GM12878 (cell line): ENCODE results near the gene PRCC. TPM values are rescaled to one million over a fixed set of nuclear protein-coding genes. Genes with fewer than 3 reads are reported as not detected.

Experiments used
- ATF7 ChIP-seq: fragments of 450-650 bp; IDR thresholded peaks from 2 replicates; pipeline ENCODE4 v1.6.1; 2016; ENCODE audit warnings: low read depth, mild to moderate bottlenecking
- CBX5 ChIP-seq: sonication (generic); IDR thresholded peaks from 2 replicates; pipeline ENCODE4 v1.6.1; 2016; ENCODE audit warnings: low read depth, moderate library complexity, mild to moderate bottlenecking, inconsistent platforms
- CREB1 ChIP-seq: IDR thresholded peaks from 2 replicates; pipeline ENCODE4 v1.6.1; 2012; ENCODE audit warnings: low read depth, mild to moderate bottlenecking, inconsistent platforms
- E2F8 ChIP-seq: fragments of 450-650 bp; IDR thresholded peaks from 2 replicates; pipeline ENCODE4 v1.6.1; 2018; ENCODE audit warnings: mild to moderate bottlenecking, low read depth, moderate library complexity; ENCODE audit not compliant: partially characterized antibody
- ETV6 ChIP-seq, 2 experiments: fragments of 450-650 bp in 1 of 2; IDR thresholded peaks in 1 of 2; conservative IDR thresholded peaks in 1 of 2; 2 replicates each; pipeline ENCODE4 v1.6.1; 2014; ENCODE audit warnings: antibody characterized with exemption in 1 of 2, borderline replicate concordance in 1 of 2, low read depth in 1 of 2, mild to moderate bottlenecking in 1 of 2, moderate library complexity in 1 of 2
- FOS ChIP-seq: IDR thresholded peaks from 3 replicates; pipeline ENCODE4 v1.6.1; 2011; ENCODE audit warnings: borderline replicate concordance; ENCODE audit not compliant: insufficient read length; ENCODE audit errors: extremely low read depth
- HDAC6 ChIP-seq: fragments of 200-600 bp; sonication (generic); IDR thresholded peaks from one replicate; pipeline ENCODE4 v1.8.0; 2017; ENCODE audit warnings: antibody characterized with exemption; ENCODE audit not compliant: unreplicated experiment
- IKZF1 ChIP-seq: fragments of 450-650 bp; conservative IDR thresholded peaks from 2 replicates; pipeline ENCODE4 v1.6.1; 2017; ENCODE audit warnings: antibody characterized with exemption, mild to moderate bottlenecking
- IRF3 ChIP-seq: fragments of 450-650 bp; IDR thresholded peaks from 2 replicates; pipeline ENCODE4 v1.6.1; 2014; ENCODE audit warnings: mild to moderate bottlenecking
- IRF4 ChIP-seq: IDR thresholded peaks from 2 replicates; pipeline ENCODE4 v1.6.1; 2011; ENCODE audit warnings: low read depth, low read length
- IRF5 ChIP-seq: fragments of 450-650 bp; IDR thresholded peaks from 2 replicates; pipeline ENCODE4 v1.6.1; 2017; ENCODE audit warnings: borderline replicate concordance
- KLF5 ChIP-seq: fragments of 450-650 bp; IDR thresholded peaks from 2 replicates; pipeline ENCODE4 v1.6.1; 2014; ENCODE audit warnings: mild to moderate bottlenecking; ENCODE audit not compliant: partially characterized antibody
- MTA3 ChIP-seq: IDR thresholded peaks from 2 replicates; pipeline ENCODE4 v1.6.1; 2012; ENCODE audit warnings: low read length, inconsistent platforms, borderline replicate concordance
- NFYA ChIP-seq: IDR thresholded peaks from 2 replicates; pipeline ENCODE4 v1.6.1; 2011; ENCODE audit warnings: low read depth, mild to moderate bottlenecking, low read length, improper control_type of control experiment, borderline replicate concordance
- NRF1 ChIP-seq: conservative IDR thresholded peaks from 2 replicates; pipeline ENCODE4 v1.6.1; 2011; ENCODE audit warnings: mild to moderate bottlenecking, low read depth, low read length, improper control_type of control experiment
- PAX5 ChIP-seq: IDR thresholded peaks from 2 replicates; pipeline ENCODE4 v1.6.1; 2011; ENCODE audit warnings: low read depth, low read length, borderline replicate concordance
- PKNOX1 ChIP-seq: fragments of 450-650 bp; IDR thresholded peaks from 2 replicates; pipeline ENCODE4 v1.6.1; 2016; ENCODE audit warnings: mild to moderate bottlenecking
- SMARCA5 ChIP-seq: fragments of 450-650 bp; IDR thresholded peaks from 2 replicates; pipeline ENCODE4 v1.6.1; 2017; ENCODE audit warnings: mild to moderate bottlenecking
- SPI1 ChIP-seq: IDR thresholded peaks from 2 replicates; pipeline ENCODE4 v1.6.1; 2011; ENCODE audit warnings: low read depth, mild to moderate bottlenecking, low read length, moderate library complexity, borderline replicate concordance; ENCODE audit not compliant: insufficient read depth
- STAT1 ChIP-seq: fragments of 450-650 bp; conservative IDR thresholded peaks from 2 replicates; pipeline ENCODE4 v1.6.1; 2014; ENCODE audit warnings: antibody characterized with exemption, mild to moderate bottlenecking
- SUZ12 ChIP-seq: fragments of 200-600 bp; sonication (generic); IDR thresholded peaks from one replicate; pipeline ENCODE4 v1.6.1; 2018; ENCODE audit warnings: antibody characterized with exemption, mild to moderate bottlenecking; ENCODE audit not compliant: unreplicated experiment
- TAF1 ChIP-seq: IDR thresholded peaks from 2 replicates; pipeline ENCODE4 v1.6.1; 2011; ENCODE audit warnings: mild to moderate bottlenecking, low read depth, low read length, borderline replicate concordance
- TCF12 ChIP-seq: IDR thresholded peaks from 2 replicates; pipeline ENCODE4 v1.6.1; 2011; ENCODE audit warnings: low read depth, mild to moderate bottlenecking, low read length
- ZNF622 ChIP-seq: fragments of 450-650 bp; IDR thresholded peaks from 2 replicates; pipeline ENCODE4 v1.6.1; 2017; ENCODE audit warnings: mild to moderate bottlenecking, inconsistent platforms
- ZZZ3 ChIP-seq: IDR thresholded peaks from 2 replicates; pipeline ENCODE4 v1.6.1; 2011; ENCODE audit warnings: low read depth; ENCODE audit not compliant: control insufficient read depth, insufficient read length
- polyA plus RNA-seq, 11 experiments: library from polyadenylated mRNA; depleted of rRNA in 4 of 11; unstranded in 6 of 11; stranded (reverse) in 5 of 11; fragments of >200 nt; fragmentation: Nextera tagmentation in 4 of 11; fragmentation: Illumina TruSeq in 1 of 11; extraction: Ambion mirVana in 4 of 11; extraction: Trizol in 1 of 11; gene quantifications; 1 replicate in 1 of 11; 2 replicates in 10 of 11; pipeline versions ENCODE4 v1.2.1 to v1.2.3, GENCODE V29; 2011 to 2016; ENCODE audit warnings: inconsistent platforms in 2 of 11, missing spikeins in 2 of 11, low read depth in 1 of 11
- total RNA-seq, 4 experiments: library from RNA; depleted of rRNA in 3 of 4; stranded (reverse); fragments of >200 nt in 3 of 4; fragmentation: Illumina TruSeq in 1 of 4; extraction: Trizol in 1 of 4; gene quantifications; 2 replicates each; pipeline versions ENCODE4 v1.2.1 to v1.2.3, GENCODE V29; 2013 to 2021

Gene PRCC
- total and polyA plus RNA-seq, 10 of the 15 experiments (the other 5 are each of a cell fraction or from before 2014, with no cell fraction given) = 23.8 to 132 (median 63.1) TPM

- TF ChIP-seq E2F8 = peak; percentile 91
- peak; percentile 60; the same call in 1 of the 2 replicates for TF ChIP-seq TAF1
- no peak for TF ChIP-seq IRF3
- TF ChIP-seq HDAC6 = no peak
- TF ChIP-seq ZZZ3 = no peak
- TF ChIP-seq ETV6 (conservative IDR thresholded peaks at IDR 0.05 in 1 of 2, IDR thresholded peaks at IDR 0.05 in 1 of 2; ENCODE audit: borderline replicate concordance in 1 of 2, low read depth in 1 of 2) = peak in 1 of 2 experiments; percentile 70; a peak in 1 of 4 replicates
- peak; percentile 64; the same call in 1 of the 2 replicates for TF ChIP-seq SPI1
- TF ChIP-seq MTA3 = no peak
- TF ChIP-seq IKZF1 = peak; percentile 100
- peak; percentile 98 for TF ChIP-seq NRF1
- TF ChIP-seq PAX5 = peak; percentile 44; the same call in 1 of the 2 replicates
- TF ChIP-seq SMARCA5 = no peak
- no peak for TF ChIP-seq IRF5
- no peak for TF ChIP-seq CBX5
- TF ChIP-seq TCF12 = peak; percentile 67; the same call in 1 of the 2 replicates
- TF ChIP-seq STAT1 = peak; percentile 72
- TF ChIP-seq IRF4 = peak; percentile 32; the same call in 1 of the 2 replicates
- peak; percentile 70 for TF ChIP-seq PKNOX1
- TF ChIP-seq CREB1 = no peak
- TF ChIP-seq KLF5 = peak; percentile 85
- peak; percentile 69; the same call in 1 of the 2 replicates for TF ChIP-seq ATF7
- no peak for TF ChIP-seq FOS
- no peak for TF ChIP-seq SUZ12
- TF ChIP-seq NFYA = no peak
- no peak for TF ChIP-seq ZNF622
These were observed 26.4 kb upstream of the PRCC start, which contains the start of gene MRPL24 (continued) for GRCh38 chr1:156740741-156741480.
